M059J (cell line): ENCODE results near the gene KAZN. TPM values are rescaled to one million over a fixed set of nuclear protein-coding genes. Genes with fewer than 3 reads are reported as not detected.
A peak's percentile ranks its signal among the peaks of the same experiment; 100 is the strongest.

ENCODE experiments used
- DNase-seq: peaks from one replicate; pipeline ENCODE4 v3.0.0-alpha.2; 2012; ENCODE audit warnings: low read depth
- total RNA-seq: library from RNA; depleted of rRNA; stranded (reverse); fragments of >200 nt; shearing (Covaris generic); gene quantifications from 2 replicates; pipeline ENCODE4 v1.2.3, GENCODE V29; 2014

The KAZN gene
- total RNA-seq, 1 experiment from 2014 or later: 6.4 TPM

DNA sequence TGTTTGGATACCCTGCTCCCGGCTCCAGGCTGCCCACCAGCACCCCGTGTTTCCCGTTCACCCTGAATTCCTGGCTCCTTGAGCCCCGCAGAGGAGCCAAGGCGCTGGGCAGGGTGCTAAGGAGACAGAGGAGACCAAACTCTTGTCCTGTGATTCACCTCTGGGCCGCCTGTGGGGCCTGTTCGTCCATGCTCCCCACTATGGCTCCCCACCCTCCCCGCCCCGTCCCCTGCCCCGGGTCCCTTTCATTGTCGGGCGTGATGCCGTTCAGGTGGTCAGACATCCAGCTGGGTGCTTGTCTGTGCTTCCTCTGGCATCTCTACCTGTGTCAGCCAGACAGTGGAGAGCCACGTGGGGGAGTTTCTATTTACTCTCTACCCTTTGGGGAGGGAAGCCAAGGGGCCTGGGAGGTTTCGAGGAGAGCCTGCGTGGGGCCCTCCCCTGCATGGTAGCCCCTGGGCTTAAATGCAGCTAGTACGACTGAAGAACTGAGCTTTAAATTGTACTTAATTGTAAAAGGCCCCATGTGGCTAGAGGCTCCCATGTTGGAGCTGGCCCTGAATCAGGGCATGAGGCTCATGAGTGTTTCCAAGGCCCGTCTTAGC is 333.7 kb downstream of the KAZN start:
- DNase-seq: no peak

DNA sequence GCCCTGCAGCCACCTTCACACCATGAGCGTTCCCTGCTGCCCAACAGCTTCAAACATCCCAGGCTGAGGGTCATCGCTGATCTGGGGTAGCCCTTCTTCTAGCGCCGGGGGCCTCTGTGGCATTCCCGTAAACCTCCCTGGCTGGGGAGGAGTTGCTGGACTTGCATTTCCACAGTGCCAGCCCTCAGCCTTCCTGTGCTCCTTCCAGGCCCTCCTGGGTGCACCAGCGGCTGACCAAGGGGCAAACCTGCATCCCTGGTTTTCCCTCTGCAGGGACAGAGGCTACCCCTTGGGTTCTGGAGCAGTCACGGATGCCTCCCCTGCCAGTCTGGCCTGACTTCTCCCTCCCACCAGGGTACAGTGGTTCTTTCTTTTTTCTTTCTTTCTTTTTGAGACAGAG is 336.4 kb downstream of the KAZN start:
- DNase-seq: no peak

DNA sequence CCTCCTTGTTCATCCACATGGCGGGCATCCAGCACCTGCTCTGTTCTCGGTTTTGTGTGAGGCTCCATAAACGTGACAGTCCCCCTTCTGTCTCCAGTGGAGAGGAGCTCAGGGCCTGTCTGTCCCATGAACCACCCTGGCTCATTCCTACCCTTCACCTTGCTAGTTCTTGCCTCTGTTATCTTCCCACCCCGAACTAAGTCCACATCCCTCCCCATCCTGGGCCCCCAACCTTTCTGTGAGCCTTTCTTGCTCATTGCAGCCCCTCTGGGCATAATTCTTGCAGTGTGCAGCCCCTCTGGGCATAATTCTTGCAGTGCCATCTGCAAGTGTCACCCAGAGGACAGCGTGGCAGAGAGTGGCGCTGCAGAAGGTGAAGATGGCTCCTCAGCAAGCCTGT is 338.3 kb downstream of the KAZN start:
- DNase-seq: no peak

GRCh38 chr1:14937288-14937949 is 338.9 kb downstream of the KAZN start:
- no peak for DNase-seq

DNA sequence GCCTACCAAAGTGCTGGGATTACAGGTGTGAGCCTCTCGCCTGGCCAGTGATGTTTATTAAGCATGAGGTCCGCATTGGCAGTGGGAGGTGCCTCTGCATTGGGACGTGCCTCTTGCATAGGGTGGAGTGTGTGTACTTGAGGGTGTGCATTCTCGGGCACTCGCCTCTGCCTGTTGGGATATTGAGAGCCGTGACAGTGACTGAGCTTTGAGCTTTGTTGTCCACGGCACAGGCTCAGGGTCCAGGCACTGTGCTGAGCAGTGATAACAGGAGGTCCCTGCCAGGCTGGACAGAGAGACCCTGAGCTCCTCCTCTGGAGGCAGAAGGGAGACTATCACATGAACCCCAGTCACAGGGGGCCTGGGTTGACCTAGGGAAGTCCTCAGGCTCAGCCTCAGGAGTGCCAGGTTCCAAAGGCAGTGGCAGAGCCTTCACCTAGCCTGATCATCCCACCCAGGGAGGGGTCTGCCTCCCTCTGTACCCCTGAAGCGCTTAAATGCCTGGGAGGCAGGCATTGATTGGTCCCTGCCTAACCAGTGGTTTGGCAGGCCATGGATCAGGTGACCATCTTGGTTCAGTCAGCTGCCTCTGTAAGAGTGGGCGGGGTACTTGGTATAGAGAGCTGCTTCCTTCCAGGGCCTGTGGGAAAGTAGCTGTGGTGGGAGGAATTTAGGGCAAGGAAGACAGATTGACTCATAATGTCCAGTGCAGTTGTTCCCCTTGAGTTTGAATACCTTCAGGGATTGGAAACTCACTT is 341.2 kb downstream of the KAZN start:
- peak; percentile 90 for DNase-seq

GRCh38 chr1:14940285-14940870 is 341.9 kb downstream of the KAZN start:
- no peak for DNase-seq

GRCh38 chr1:14941864-14942263 is 343.4 kb downstream of the KAZN start:
- DNase-seq: no peak

- DNase-seq: no peak
These were observed 346.0 kb downstream of the KAZN start for GRCh38 chr1:14944471-14944985.

DNA sequence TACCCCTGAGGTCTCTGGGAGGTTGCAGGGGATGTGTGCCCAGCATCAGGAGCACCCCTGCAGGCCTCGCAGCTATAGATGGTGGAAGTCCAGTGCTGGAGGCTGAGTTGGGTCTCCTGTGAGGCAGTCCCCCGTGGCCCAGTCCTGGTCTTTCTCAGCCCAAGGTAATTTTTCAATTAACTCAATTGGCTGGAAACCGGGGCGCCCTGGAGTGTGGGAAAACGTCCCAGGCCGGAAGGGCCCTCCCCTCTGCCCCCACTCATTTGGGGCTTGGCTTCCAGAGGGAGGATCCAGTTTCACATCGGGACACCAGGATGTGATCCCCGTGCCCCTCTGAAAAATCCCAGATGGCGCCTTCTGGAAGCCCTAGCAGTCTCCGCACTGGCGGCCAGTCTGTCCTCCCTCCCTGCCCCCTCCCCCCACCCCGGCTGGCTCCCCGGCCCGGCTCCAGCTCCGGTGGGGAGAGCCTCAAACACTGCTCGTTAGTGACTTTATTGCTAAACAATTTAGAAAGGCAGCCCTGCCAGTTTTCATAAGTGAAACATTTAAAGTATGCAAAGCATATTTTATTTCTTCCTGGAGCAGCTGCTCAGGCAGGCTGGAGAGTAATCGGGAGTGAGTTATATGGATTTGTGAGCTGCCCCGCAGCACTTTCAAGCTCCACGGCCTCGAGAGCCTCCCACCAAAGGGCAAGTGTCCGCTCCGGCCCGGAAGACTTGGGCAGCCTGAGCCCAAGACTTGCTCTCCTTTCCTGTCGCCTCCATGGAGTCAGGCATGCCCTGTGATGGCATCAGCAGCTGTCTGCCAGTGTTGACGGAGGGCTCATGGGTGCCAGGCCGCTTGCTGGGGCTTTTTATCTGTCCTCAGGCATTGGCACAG is 346.9 kb downstream of the KAZN start:
- DNase-seq: peak; percentile 88

DNA sequence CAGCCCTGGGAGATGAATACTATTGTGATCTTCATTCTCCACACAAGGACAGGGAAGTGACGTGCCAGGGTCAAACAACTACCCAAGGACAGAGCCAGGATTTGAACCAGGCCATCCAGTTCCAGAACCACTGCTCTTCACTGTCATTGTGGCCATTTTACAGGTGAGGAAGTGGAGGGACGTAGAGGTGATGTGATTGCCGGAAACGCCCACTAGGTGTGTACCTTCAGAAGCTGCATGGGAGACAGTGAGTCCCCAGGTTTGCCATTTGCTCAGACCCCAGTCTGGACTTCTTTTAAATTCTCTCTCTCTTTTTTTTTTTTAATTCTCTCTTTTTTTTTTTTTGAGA is 347.5 kb downstream of the KAZN start:
- no peak for DNase-seq

- DNase-seq: peak; percentile 69
These were observed 348.3 kb downstream of the KAZN start for GRCh38 chr1:14946684-14947238.

GRCh38 chr1:14947421-14947820 is 348.9 kb downstream of the KAZN start:
- no peak for DNase-seq

GRCh38 chr1:14948112-14948652 is 349.7 kb downstream of the KAZN start:
- DNase-seq: no peak

GRCh38 chr1:14949270-14949835 is 350.9 kb downstream of the KAZN start:
- DNase-seq: no peak

DNA sequence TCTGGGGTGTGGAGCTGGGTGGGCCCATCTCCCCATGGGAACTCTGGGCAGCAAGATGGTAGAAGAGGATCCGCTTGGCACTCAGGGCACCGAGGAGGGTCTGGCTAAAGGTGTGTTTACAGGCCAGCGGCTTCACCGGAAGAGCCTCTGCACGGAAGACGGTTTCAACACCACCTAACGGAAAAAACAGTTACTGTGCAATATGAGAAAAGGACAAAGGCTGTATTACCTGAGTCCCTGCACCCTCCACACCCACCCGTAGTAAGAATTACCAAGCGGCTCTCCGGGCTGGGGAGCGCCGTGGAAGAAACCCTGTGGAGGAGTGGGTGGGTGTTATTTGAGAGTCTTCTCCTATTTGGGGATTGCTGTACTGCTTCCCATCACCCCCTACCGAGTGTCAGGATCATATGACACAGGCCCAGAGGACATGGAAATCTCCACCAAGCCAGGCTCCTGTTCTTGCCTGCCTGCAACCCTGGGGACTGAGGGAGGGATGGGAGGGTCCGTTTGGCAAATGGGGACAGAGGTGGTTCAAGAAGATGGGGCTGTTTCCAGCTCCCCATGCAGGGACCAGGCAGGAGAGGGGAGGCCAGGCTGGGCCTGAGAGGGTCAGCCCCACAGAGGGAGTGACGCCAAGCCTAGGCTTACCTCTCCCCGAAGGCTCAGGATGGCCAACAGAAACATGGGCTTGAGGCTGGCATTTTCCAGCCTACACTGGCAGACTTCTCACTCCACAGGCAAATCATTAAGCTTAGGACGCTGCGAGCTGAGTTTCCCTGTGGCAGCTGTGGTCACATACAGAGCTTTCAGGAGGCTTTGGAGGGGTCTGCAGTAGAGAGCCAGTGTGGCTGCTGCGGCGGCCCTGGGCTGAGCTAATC is 351.6 kb downstream of the KAZN start:
- no peak for DNase-seq

DNA sequence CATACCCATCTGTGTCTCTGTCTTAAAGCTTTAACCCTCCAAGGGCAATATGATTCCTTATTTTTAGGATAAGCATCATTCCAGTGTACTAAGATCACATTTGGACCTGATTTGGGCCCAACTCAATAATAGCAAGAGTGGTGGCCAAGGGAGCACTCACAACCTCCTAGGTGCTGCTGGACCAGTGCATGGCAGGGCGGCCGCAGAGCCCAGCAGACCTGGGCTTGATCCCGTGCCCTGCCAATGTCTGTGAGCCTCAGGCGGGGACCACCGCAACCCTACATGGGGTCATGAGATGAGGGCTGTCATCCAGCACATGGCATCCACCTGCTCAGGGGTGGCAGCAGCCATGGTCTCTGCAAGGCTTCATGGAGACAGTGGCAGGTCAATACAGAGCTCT is 353.3 kb downstream of the KAZN start:
- DNase-seq: no peak

DNA sequence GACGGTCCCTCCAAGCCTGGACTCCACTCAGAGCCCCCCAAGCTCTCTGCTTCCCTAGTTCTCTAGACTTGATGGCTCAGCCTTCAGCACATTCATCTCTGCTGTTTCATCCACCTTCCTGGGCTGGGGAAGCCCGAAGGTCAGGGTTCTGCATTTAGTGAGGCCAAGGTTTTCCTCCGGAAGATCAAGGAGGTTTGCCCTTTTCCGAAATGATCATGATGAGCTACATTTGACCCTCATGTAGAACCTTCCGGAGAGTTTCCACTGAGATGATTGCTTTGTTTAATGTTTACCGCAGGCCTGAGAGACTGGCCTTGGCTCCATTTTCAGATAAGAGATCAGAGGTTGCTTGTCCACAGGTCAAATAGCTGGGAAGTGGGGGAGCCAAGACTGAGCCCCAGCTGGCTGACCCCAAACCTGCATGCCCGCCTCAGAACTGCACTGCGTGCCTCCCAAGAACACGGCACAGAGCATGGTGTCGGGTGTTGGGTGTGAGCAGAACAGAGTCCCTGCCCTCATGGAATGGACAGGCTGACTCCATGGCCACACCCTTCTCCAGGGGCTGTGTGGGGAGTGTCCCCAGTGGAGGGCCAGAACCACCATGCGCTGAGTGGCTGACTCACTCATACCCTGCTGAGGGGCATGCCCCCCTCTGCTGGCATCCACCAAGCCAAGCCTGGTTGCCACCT is 354.3 kb downstream of the KAZN start:
- peak; percentile 74 for DNase-seq

DNA sequence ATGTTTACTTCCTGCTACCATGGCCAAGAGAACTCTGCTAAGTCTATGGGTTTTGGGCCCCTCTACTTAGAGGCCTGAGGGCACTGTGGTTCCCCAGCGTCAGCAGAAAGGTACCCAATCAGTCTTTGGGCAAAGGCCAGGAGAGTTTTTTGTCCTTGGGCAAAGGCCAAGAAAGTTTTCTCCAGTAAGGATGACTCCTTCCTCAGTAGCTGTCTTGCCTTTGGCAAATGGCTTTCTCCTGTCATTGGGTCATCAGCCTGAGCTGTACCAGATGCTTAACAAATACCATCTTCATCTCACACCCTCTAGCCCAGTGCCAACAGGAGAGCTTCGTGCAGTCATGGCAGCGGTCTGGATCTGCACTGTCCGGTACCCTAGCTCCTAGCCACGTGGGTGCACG is 355.7 kb downstream of the KAZN start:
- peak; percentile 99 for DNase-seq

DNA sequence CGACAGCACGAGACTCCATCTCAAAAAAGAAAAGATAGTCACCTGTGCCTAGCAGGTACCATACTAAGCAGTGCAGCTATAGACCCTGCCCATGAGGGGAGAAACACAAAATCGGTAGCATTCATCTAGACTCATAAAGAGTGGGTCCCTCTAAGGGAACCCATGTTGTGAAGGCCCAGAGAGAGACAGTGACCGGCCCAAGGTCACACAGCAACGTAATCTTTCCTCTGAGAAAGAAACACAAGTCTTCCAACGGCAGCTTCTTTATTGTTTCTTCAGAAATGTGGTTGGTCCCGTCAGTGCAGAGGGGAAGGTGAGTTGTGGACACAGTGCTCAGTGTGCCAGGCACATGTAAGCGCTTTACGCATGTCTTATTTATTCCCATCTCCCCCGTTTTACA is 356.4 kb downstream of the KAZN start:
- no peak for DNase-seq
